SK-N-SH treated with all-trans-retinoic acid at 6 μM for 48 hours (cell line): Measurements from ENCODE around the gene TMEM54.

ENCODE experiments used
- CREB5 ChIP-seq: fragments of 250-450 bp; sonication (Bioruptor Pico); IDR thresholded peaks from 2 replicates; pipeline ENCODE4 v1.5.1; 2020; ENCODE audit warnings: low read depth, mild to moderate bottlenecking, moderate library complexity
- PATZ1 ChIP-seq: fragments of 250-450 bp; sonication (Bioruptor Pico); IDR thresholded peaks from 2 replicates; pipeline ENCODE4 v1.8.0; 2020; ENCODE audit warnings: mild to moderate bottlenecking, moderate library complexity, borderline replicate concordance
- ZFP3 ChIP-seq: fragments of 250-450 bp; sonication (Bioruptor Pico); IDR thresholded peaks from 2 replicates; pipeline ENCODE4 v1.5.0; 2020; ENCODE audit warnings: mild to moderate bottlenecking, moderate library complexity
- ZNF70 ChIP-seq: fragments of 450-650 bp; formaldehyde crosslinking; IDR thresholded peaks from 2 replicates; pipeline ENCODE4 v1.5.0; 2020; ENCODE audit warnings: mild to moderate bottlenecking, moderate library complexity
- ZNF8 ChIP-seq: fragments of 450-650 bp; formaldehyde crosslinking; IDR thresholded peaks from 2 replicates; pipeline ENCODE4 v1.5.0; 2020; ENCODE audit warnings: mild to moderate bottlenecking, moderate library complexity

- TF ChIP-seq CREB5 (CRISPR knock-in tag) (no peak), ZFP3 (CRISPR knock-in tag) (no peak), PATZ1 (CRISPR knock-in tag) (no peak), ZNF8 (CRISPR knock-in tag) (no peak), ZNF70 (CRISPR knock-in tag) (no peak)
These were observed 37.8 kb downstream of the TMEM54 start for GRCh38 chr1:32863218-32863880.
